HepG2 (cell line): Measurements from ENCODE around the gene DNAJA2. TPM values are rescaled to one million over a fixed set of nuclear protein-coding genes. Genes with fewer than 3 reads are reported as not detected.

ENCODE experiments used
- CBX5 ChIP-seq: sonication (generic); formaldehyde crosslinking; IDR thresholded peaks from 2 replicates; pipeline ENCODE4 v1.4.0; 2020; ENCODE audit warnings: missing genetic modification reagents, borderline replicate concordance
- HMGXB4 ChIP-seq, 2 experiments: sonication (generic) in 1 of 2; formaldehyde crosslinking in 1 of 2; IDR thresholded peaks; 2 replicates each; pipeline versions ENCODE4 v1.4.0 to v1.6.1; 2018 to 2020; ENCODE audit warnings: missing genetic modification reagents in 2 of 2, borderline replicate concordance in 1 of 2, low read depth in 1 of 2, mild to moderate bottlenecking in 1 of 2, missing biosample characterization in 1 of 2
- ISL2 ChIP-seq: sonication (generic); formaldehyde crosslinking; IDR thresholded peaks from 2 replicates; pipeline ENCODE4 v1.5.0; 2020; ENCODE audit warnings: missing genetic modification reagents
- LCORL ChIP-seq, 2 experiments: fragments of 450-650 bp in 1 of 2; sonication (generic) in 1 of 2; formaldehyde crosslinking in 1 of 2; IDR thresholded peaks; 2 replicates each; pipeline versions ENCODE4 v1.5.0 to v1.6.1; 2017 to 2020; ENCODE audit warnings: antibody characterized with exemption in 1 of 2, missing genetic modification reagents in 1 of 2
- NPAS2 ChIP-seq: sonication (generic); formaldehyde crosslinking; IDR thresholded peaks from 2 replicates; pipeline ENCODE4 v1.8.0; 2022; ENCODE audit warnings: mild to moderate bottlenecking, missing genetic modification reagents, borderline replicate concordance
- NR2F1 ChIP-seq, 2 experiments: fragments of 450-650 bp in 1 of 2; formaldehyde crosslinking in 1 of 2; IDR thresholded peaks; 2 replicates each; pipeline versions ENCODE4 v1.5.0 to v1.6.1; 2016 to 2020; ENCODE audit warnings: mild to moderate bottlenecking in 1 of 2, missing compliant biosample characterization in 1 of 2, missing genetic modification reagents in 1 of 2, moderate library complexity in 1 of 2
- POLR2A ChIP-seq, 2 experiments: IDR thresholded peaks; 2 replicates each; pipeline ENCODE4 v1.6.1; 2011; ENCODE audit warnings: low read depth in 2 of 2, low read length in 2 of 2, mild to moderate bottlenecking in 1 of 2, moderate library complexity in 1 of 2; ENCODE audit not compliant: insufficient read depth in 1 of 2
- POLR2AphosphoS5 ChIP-seq: IDR thresholded peaks from 2 replicates; pipeline ENCODE4 v1.6.1; 2012; ENCODE audit warnings: low read depth, low read length
- SIN3B ChIP-seq: fragments of 150-350 bp; IDR thresholded peaks from 2 replicates; pipeline ENCODE4 v1.6.1; 2014; ENCODE audit warnings: low read length
- SOX5 ChIP-seq: IDR thresholded peaks from 2 replicates; pipeline ENCODE4 v1.6.1; 2016; ENCODE audit warnings: borderline replicate concordance
- ZFP1 ChIP-seq: IDR thresholded peaks from 2 replicates; pipeline ENCODE4 v1.6.1; 2016
- ZFP37 ChIP-seq: sonication (generic); formaldehyde crosslinking; IDR thresholded peaks from 2 replicates; pipeline ENCODE4 v1.4.0; 2020; ENCODE audit warnings: missing genetic modification reagents, borderline replicate concordance
- ZNF513 ChIP-seq: sonication (generic); formaldehyde crosslinking; conservative IDR thresholded peaks from 2 replicates; pipeline ENCODE4 v1.5.0; 2020; ENCODE audit warnings: missing genetic modification reagents
- ZNF605 ChIP-seq: sonication (generic); formaldehyde crosslinking; IDR thresholded peaks from 2 replicates; pipeline ENCODE4 v1.8.0; 2022; ENCODE audit warnings: mild to moderate bottlenecking, missing genetic modification reagents
- polyA plus RNA-seq, 8 experiments: library from polyadenylated mRNA; depleted of rRNA in 3 of 8; stranded (reverse) in 7 of 8; unstranded in 1 of 8; fragments of >200 nt; fragmentation: Illumina TruSeq in 4 of 8; extraction: Trizol in 4 of 8; gene quantifications; 2 replicates each; pipeline versions ENCODE4 v1.2.1 to v1.2.3, GENCODE V29; 2011 to 2016; ENCODE audit warnings: low read depth in 4 of 8, missing spikeins in 1 of 8, mixed read lengths in 1 of 8; ENCODE audit not compliant: insufficient read depth in 1 of 8
- total RNA-seq, 5 experiments: library from RNA; depleted of rRNA; stranded (reverse); fragments of >200 nt; fragmentation: Illumina TruSeq; extraction: Trizol; gene quantifications; 2 replicates each; pipeline ENCODE4 v1.2.3, GENCODE V29; 2016; ENCODE audit warnings: low read depth in 1 of 5
- TF ChIP-seq, protein P1 (sequence below): sonication (generic); formaldehyde crosslinking; IDR thresholded peaks from 2 replicates; pipeline ENCODE4 v1.9.0; 2021; ENCODE audit warnings: missing genetic modification reagents, mild to moderate bottlenecking, borderline replicate concordance
- TF ChIP-seq, protein P2 (sequence below): sonication (generic); formaldehyde crosslinking; IDR thresholded peaks from 2 replicates; pipeline ENCODE4 v1.5.1; 2020; ENCODE audit warnings: mild to moderate bottlenecking, missing genetic modification reagents, moderate library complexity
- TF ChIP-seq, protein P3 (sequence below): sonication (generic); formaldehyde crosslinking; conservative IDR thresholded peaks from 2 replicates; pipeline ENCODE4 v1.4.0; 2020; ENCODE audit warnings: missing genetic modification reagents

DNAJA2 gene
- total and polyA plus RNA-seq, 2 of the 13 experiments (the other 11 are each of a cell fraction or from before 2014, with no cell fraction given), result 25.4 to 176 TPM

- TF ChIP-seq POLR2A (IDR thresholded peaks at IDR 0.05; ENCODE audit: insufficient read depth in 1 of 2, low read depth in 2 of 2, low read length in 2 of 2), result peak in 1 of 2 experiments; percentile 47; a peak in 1 of 4 replicates
- peak; percentile 29; the same call in 1 of the 2 replicates for TF ChIP-seq ZNF605
- TF ChIP-seq ZFP1 (CRISPR knock-in tag), result no peak
- no peak for TF ChIP-seq ISL2 (CRISPR knock-in tag)
- TF ChIP-seq LCORL (IDR thresholded peaks at IDR 0.05), result no peak
- 0 out of 2 replicates have a peak, but pooled peaks have one; percentile 40 for TF ChIP-seq LCORL (CRISPR knock-in tag; IDR thresholded peaks at IDR 0.05)
- TF ChIP-seq SIN3B, result no peak
- TF ChIP-seq POLR2AphosphoS5, result no peak; the same call in 1 of the 2 replicates
- no peak for TF ChIP-seq NR2F1 (CRISPR knock-in tag; IDR thresholded peaks at IDR 0.05)
- no peak for TF ChIP-seq NPAS2 (CRISPR knock-in tag)
- TF ChIP-seq, protein P1, sequence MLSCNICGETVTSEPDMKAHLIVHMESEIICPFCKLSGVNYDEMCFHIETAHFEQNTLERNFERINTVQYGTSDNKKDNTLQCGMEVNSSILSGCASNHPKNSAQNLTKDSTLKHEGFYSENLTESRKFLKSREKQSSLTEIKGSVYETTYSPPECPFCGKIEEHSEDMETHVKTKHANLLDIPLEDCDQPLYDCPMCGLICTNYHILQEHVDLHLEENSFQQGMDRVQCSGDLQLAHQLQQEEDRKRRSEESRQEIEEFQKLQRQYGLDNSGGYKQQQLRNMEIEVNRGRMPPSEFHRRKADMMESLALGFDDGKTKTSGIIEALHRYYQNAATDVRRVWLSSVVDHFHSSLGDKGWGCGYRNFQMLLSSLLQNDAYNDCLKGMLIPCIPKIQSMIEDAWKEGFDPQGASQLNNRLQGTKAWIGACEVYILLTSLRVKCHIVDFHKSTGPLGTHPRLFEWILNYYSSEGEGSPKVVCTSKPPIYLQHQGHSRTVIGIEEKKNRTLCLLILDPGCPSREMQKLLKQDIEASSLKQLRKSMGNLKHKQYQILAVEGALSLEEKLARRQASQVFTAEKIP (CRISPR knock-in tag), result no peak
- TF ChIP-seq, protein P2, sequence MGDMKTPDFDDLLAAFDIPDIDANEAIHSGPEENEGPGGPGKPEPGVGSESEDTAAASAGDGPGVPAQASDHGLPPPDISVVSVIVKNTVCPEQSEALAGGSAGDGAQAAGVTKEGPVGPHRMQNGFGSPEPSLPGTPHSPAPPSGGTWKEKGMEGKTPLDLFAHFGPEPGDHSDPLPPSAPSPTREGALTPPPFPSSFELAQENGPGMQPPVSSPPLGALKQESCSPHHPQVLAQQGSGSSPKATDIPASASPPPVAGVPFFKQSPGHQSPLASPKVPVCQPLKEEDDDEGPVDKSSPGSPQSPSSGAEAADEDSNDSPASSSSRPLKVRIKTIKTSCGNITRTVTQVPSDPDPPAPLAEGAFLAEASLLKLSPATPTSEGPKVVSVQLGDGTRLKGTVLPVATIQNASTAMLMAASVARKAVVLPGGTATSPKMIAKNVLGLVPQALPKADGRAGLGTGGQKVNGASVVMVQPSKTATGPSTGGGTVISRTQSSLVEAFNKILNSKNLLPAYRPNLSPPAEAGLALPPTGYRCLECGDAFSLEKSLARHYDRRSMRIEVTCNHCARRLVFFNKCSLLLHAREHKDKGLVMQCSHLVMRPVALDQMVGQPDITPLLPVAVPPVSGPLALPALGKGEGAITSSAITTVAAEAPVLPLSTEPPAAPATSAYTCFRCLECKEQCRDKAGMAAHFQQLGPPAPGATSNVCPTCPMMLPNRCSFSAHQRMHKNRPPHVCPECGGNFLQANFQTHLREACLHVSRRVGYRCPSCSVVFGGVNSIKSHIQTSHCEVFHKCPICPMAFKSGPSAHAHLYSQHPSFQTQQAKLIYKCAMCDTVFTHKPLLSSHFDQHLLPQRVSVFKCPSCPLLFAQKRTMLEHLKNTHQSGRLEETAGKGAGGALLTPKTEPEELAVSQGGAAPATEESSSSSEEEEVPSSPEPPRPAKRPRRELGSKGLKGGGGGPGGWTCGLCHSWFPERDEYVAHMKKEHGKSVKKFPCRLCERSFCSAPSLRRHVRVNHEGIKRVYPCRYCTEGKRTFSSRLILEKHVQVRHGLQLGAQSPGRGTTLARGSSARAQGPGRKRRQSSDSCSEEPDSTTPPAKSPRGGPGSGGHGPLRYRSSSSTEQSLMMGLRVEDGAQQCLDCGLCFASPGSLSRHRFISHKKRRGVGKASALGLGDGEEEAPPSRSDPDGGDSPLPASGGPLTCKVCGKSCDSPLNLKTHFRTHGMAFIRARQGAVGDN (CRISPR knock-in tag), result peak; percentile 81
- TF ChIP-seq, protein P3, sequence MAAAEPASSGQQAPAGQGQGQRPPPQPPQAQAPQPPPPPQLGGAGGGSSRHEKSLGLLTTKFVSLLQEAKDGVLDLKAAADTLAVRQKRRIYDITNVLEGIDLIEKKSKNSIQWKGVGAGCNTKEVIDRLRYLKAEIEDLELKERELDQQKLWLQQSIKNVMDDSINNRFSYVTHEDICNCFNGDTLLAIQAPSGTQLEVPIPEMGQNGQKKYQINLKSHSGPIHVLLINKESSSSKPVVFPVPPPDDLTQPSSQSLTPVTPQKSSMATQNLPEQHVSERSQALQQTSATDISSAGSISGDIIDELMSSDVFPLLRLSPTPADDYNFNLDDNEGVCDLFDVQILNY (CRISPR knock-in tag), result no peak; the same call in 1 of the 2 replicates
- no peak for TF ChIP-seq SOX5 (CRISPR knock-in tag)
- no peak; the same call in 1 of the 2 replicates for TF ChIP-seq CBX5 (CRISPR knock-in tag)
- TF ChIP-seq HMGXB4 (CRISPR knock-in tag; IDR thresholded peaks at IDR 0.05; ENCODE audit: borderline replicate concordance in 1 of 2, low read depth in 1 of 2), result peak; percentile 38 to 74; a peak in 2 of 4 replicates
- no peak for TF ChIP-seq ZNF513 (CRISPR knock-in tag)
- TF ChIP-seq ZFP37 (CRISPR knock-in tag), result 0 out of 2 replicates have a peak, but pooled peaks have one; percentile 54
These were observed 43.8 kb downstream of the DNAJA2 start (continued) for GRCh38 chr16:46929378-46930332.
